GDM1 (cell line): ENCODE measurements around the gene TALDO1.
A peak's percentile ranks its signal among the peaks of the same experiment; 100 is the strongest.
"Not testable (repeated sequence)": the region's sequence is repeated elsewhere in the genome, so short reads cannot be mapped to it uniquely, and the experiment has no call there.

Experiments used
- DNase-seq: peaks from one replicate; lab custom pipeline; 2025; lab: John Stamatoyannopoulos, UW

TALDO1 gene

GRCh38 chr11:737366-737765 lies 9.9 kb upstream of the TALDO1 start:
- no peak for DNase-seq

GRCh38 chr11:737899-738298 lies 9.4 kb upstream of the TALDO1 start:
- DNase-seq = not testable (repeated sequence)

DNA sequence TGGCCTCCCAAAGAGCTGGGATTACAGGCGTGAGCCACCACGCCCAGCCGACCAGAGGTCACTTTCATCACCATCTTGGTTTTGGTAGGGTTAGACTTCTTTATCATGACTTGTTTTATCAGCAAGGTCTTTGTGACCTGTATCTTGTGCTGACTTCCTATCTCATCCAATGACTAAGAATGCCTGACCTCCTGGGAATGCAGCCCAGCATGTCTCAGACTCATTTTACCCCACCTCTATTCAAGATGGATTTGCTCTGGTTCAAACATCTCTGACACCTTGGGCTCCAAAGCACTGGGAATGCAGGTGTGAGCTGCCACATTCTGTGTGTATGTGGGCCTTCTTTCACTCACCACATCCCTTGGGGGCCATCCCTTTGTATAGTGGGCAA lies 5.1 kb upstream of the TALDO1 start:
- DNase-seq = no peak

GRCh38 chr11:742571-743201 lies 4.6 kb upstream of the TALDO1 start:
- DNase-seq = no peak

DNA sequence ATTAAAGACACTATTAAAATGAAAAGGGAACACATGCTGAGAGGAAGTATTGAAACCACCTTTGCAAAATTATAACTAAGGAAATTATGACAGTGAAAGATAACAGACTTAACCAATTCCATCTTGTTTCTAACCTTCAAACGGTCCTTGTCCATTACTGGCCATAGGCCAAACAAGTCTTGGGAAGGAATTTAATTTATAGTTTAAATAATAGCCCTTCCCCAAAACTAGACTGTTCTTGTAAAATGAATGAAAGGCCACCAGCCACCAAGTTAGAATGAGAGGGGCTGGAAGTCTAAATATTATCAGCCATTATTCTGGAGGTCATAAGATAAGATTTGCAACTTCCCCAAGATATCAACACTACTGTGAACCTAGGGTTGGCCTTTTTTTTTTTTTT lies 1.8 kb upstream of the TALDO1 start:
- DNase-seq = no peak

DNA sequence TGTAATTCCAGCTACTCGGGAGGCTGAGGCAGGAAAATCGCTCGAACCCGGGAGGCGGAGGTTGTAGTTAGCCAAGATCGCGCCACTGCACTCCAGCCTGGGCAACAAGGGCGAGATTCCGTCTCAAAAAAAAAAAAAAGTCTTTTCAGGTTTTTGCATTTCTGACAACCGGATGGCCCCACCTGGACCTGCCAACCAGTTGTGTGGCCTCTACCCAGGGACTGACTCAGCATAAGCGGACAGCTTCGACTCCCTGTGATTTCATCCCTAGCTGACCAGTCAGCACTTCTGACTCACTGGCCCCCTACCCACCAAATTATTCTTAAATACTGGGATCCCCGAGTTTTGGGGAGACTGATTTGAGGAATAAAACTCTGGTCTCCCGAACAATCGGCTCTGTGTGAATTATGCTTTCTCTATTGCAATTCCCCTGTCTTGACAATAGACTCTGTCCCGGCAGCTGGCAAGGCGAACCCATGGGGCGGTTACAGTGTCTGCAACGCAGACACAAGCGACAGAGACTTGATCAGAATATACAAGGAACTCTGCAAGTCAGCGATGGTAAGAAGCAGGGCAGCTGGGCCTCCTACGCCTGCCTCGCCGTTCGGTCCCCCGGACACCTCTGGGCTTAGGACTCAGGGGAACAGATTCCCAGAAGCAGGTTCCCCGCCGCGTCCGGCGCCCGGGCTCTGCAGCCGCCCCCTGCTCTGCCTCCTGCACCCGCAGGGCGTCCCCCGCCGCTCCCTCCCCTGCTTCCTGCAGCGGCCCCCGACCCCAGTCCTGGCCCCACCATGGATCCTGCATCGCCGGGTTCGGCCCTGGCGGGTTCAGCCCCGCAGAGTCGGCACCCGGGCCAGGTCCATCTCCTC lies 741 bp upstream of the TALDO1 start:
- no peak for DNase-seq

GRCh38 chr11:748007-748359 lies 719 bp downstream of the TALDO1 start:
- no peak for DNase-seq

DNA sequence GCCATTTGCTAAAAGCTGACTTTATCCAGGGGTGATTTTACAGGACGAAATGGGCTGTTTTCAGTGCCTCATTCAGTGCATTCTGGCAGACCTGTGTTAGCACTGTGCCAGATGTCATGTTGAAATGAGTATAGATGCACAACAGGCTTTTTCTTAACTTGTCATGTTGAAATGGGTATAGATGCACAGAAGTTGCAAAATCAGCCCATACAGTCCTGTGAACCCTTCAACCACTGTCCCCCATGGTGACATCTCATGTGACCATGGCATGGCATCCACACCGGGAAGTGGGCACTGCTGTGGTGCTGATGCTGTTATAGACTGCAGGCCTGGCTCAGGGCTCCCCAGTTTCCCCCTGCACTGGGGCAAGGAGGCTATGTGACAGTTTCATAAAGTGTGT lies 2.5 kb downstream of the TALDO1 start:
- no peak for DNase-seq

DNA sequence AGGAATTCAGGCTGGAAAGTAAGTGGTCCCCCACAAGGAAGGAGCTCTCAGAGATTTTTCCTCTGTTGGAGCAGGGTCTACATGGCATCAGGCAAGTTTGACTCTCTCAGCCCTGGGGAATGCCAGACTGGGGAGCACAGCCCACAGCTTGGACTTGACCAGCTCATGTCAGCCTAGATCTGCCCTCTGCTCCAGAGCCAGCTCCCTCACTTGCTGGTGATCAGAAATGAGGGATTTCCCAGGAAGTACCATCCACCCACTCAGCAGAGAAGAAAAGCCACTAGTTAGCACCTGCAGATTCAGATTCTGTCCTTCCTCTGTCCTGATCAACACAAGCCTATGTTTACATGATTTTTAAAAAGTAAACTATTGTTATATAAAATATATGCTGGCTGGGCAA lies 13.0 kb downstream of the TALDO1 start:
- no peak for DNase-seq

DNA sequence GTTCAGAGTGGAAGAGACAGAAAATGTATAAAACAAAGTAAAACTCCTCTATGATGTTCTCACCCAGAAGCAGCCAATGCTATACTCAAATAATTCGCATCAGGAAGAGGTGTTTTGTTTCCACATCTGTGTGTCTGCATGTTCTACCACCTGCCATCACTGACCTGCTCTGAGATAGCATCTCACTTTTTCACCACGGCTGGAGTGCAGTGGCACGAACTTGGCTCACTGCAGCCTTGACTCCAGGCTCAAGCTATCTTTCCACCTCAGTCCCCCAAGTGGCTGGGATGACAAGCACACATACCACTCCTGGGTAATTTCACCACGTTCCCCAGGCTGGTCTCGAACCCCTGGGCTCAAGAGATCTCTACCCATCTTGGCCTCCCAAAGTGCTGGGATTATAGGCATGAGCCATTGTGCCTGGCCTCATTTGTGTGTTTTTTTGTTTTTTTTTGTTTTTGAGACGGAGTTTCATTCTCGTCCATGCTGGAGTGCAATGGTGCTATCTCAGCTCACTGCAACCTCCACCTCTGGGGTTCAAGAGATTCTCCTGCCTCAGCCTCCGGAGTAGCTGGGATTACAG lies 14.4 kb downstream of the TALDO1 start:
- DNase-seq = no peak

DNA sequence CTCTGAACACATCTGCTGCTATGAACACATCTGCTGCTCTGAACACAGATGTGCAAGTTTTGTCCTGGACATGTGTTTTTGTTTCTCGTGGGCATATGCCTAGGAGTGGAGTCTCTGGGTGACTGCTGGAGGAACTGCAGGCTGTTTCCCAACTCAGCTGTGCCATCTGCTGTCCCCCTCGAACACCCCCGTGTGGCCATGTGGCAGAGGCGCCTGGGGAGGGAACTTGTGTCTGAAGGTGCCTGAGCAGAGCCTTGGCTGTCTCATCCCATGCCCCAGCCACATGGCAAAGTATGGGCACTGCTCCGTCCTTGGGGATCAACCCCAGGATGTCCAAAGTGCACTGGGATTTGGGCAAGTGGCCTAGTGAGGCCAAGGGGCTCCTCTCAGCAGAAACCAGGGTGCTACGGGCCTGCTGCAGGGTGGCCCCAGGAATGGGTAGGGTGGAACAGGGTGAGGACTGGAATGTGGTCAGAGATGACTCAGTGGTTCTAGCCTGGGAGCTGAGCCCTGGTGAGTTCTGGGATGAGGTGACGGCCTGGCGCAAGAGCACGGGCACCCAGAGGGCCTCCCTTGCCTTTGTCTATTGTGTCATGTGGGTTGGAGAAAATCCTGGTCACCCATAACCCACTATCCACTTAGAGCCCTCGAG lies 15.3 kb downstream of the TALDO1 start:
- DNase-seq = no peak

DNA sequence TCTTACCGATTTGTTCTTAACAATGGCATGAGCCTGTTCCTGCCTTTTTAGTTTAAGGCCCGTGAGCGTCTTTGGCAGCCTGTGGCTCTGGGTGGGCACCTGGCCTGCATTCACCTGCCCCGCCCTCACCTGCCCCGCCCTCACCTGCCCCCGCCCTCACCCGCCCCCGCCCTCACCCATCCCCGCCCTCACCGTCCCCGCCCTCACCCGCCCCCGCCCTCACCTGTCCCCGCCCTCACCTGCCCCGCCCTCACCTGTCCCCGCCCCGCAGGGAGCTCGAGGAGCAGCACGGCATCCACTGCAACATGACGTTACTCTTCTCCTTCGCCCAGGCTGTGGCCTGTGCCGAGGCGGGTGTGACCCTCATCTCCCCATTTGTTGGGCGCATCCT lies 15.8 kb downstream of the TALDO1 start:
- no peak for DNase-seq

DNA sequence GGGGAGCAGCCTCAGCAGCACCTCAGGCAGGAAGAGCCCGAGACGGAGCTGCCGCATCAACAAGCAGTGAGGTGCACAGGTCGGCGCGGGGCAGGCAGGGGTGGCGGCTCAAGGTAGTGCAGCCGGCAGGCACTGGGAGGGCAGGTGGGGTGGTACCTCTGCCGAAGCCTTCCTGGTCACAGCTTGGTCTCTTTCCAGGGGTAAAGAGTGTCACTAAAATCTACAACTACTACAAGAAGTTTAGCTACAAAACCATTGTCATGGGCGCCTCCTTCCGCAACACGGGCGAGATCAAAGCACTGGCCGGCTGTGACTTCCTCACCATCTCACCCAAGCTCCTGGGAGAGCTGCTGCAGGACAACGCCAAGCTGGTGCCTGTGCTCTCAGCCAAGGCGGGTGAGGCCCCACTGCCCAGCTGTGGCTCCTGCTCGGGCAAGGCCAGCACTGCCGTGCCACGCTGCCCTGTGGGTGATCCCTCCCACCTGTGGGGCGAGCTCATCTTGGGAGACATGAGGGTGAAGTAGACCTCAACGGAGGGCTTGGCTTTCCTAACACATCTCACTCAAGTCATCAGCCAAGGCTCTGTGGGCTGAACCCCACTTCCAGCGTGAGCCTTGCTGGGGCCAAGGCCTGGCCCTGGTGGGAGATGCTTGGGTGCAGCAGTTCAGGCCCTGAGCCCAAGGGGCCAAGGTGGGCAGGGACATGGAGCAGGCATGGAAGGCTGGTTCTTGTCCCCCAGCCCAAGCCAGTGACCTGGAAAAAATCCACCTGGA lies 16.5 kb downstream of the TALDO1 start:
- DNase-seq = no peak

- DNase-seq = no peak
Observed at GRCh38 chr11:764322-765024, 17.2 kb downstream of the TALDO1 start.

DNA sequence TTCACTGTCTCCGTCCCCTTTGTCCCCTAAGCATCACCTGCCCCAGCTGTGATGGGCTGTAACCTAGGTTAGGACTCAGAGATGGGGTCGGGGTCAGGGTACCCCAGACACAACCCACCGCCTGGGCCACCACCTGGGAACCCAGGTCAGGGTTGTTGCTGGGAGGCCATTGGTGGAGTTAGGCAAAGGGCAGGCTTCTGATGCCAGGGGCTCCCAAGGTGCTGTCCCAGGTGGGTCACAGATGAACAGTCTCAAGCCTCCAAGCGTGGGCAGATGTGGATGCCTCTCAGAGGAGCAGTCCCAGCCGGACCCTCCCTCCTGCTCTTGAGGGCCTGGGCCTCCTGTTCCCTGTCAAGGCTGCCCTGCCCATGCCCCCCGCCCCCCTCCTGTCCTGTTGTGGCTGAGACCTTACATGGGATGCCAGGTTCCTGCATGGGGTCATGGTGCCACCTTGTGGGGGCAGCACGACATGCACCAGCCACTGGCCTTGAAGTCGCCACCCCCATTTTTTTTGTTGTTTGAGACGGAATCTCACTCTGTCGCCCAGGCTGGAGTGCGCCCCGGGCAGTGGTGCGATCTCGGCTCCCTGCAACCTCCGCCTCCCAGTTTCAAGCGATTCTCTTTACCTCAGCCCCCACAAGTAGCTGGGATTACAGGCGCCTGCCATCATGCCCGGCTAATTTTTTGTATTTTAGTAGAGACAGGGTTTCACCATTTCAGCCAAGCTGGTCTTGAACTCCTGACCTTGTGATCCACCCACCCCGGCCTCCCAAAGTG lies 17.9 kb downstream of the TALDO1 start:
- peak; percentile 44 for DNase-seq

- DNase-seq = no peak
Observed at GRCh38 chr11:765802-766091, 18.5 kb downstream of the TALDO1 start.

GRCh38 chr11:766106-766935 lies 19.1 kb downstream of the TALDO1 start:
- no peak for DNase-seq

DNA sequence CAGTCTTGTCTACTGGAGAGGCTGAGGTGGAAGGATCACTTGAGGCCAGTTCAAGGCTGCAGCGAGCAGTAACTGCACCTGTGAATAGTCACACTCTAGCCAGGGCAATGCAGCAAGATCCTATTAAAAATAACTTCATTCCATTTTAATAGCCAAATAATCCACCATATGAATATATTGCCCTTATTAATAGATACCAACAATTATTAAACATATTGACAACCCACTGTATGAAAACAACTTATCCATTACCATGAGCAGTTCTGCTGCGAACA lies 19.6 kb downstream of the TALDO1 start:
- DNase-seq = no peak

DNA sequence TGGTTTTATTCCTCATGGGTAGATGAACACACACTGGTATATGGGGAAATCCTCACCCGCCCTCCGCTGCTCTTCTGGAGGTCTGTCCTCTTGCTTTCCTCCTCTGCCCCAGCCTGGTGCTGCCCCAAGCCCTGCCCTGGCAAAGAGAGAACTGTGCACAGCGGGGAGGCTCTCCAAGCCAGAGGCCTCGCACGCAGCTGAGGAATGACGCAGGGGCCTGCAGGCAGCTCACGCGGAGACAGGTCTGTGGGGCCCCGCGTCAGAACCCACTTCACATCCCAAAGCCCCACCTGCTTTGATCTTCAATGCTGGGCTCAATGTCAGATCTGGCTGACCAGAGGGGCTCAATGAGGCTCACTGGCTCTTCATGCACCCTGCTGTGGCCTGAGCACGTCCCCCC lies 20.0 kb downstream of the TALDO1 start:
- DNase-seq = no peak

GRCh38 chr11:769887-770641 lies 22.8 kb downstream of the TALDO1 start:
- no peak for DNase-seq
